Stimulated activated CD4-positive, alpha-beta T cell treated with anti-CD3 and anti-CD28 coated beads, Interleukin-1b, Interleukin-23, amount 100 ng/mL, for 1 hour (primary cell): ENCODE data around the gene PDE2A.

ENCODE experiments used
- DNase-seq, 2 donors: peaks; one replicate each; pipeline ENCODE4 v3.0.0-alpha.2; 2020; ENCODE audit warnings: low read depth in 2 of 2

The PDE2A gene

GRCh38 chr11:72704783-72705265 is 30.6 kb upstream of the PDE2A start:
- DNase-seq: no peak

- no peak for DNase-seq
These were observed 30.0 kb upstream of the PDE2A start for GRCh38 chr11:72704028-72704782.

- DNase-seq: no peak
These were observed 29.2 kb upstream of the PDE2A start for GRCh38 chr11:72703267-72704008.

GRCh38 chr11:72702577-72703241 is 28.5 kb upstream of the PDE2A start:
- DNase-seq: no peak

GRCh38 chr11:72702096-72702495 is 27.9 kb upstream of the PDE2A start:
- DNase-seq: no peak

- DNase-seq: no peak
These were observed 27.2 kb upstream of the PDE2A start for GRCh38 chr11:72701466-72701865.

GRCh38 chr11:72700146-72700545 is 25.9 kb upstream of the PDE2A start:
- DNase-seq: no peak

- DNase-seq: no peak
These were observed 23.6 kb upstream of the PDE2A start for GRCh38 chr11:72697814-72698213.

GRCh38 chr11:72696866-72697700 is 22.9 kb upstream of the PDE2A start:
- DNase-seq: no peak

GRCh38 chr11:72695354-72695753 is 21.1 kb upstream of the PDE2A start:
- no peak for DNase-seq

GRCh38 chr11:72693271-72693968 is 19.2 kb upstream of the PDE2A start:
- no peak for DNase-seq

- no peak for DNase-seq
These were observed 18.4 kb upstream of the PDE2A start for GRCh38 chr11:72692498-72693237.

- no peak for DNase-seq
These were observed 15.9 kb upstream of the PDE2A start for GRCh38 chr11:72690166-72690565.

GRCh38 chr11:72688929-72689328 is 14.7 kb upstream of the PDE2A start:
- no peak for DNase-seq

GRCh38 chr11:72688486-72688885 is 14.3 kb upstream of the PDE2A start:
- DNase-seq: no peak

GRCh38 chr11:72687326-72687725 is 13.1 kb upstream of the PDE2A start:
- DNase-seq: no peak

- DNase-seq: no peak
These were observed 12.5 kb upstream of the PDE2A start for GRCh38 chr11:72686639-72687220.

- DNase-seq: peak in 1 of 2 donors; percentile 6
These were observed 11.6 kb upstream of the PDE2A start for GRCh38 chr11:72685560-72686480.
